Stimulated activated CD4-positive, alpha-beta T cell treated with anti-CD3 and anti-CD28 coated beads, Interleukin-2, amount 100 ng/mL, for 48 hours (primary cell): Measurements from ENCODE around the gene PTTG1IP.
"Not testable (repeated sequence)": the region's sequence is repeated elsewhere in the genome, so short reads cannot be mapped to it uniquely, and the experiment has no call there.

Source experiments
- DNase-seq, 2 donors: peaks; one replicate each; pipeline ENCODE4 v3.0.0-alpha.2; 2020

Gene PTTG1IP

GRCh38 chr21:44842721-44843445, 30.6 kb downstream of the PTTG1IP start:
- DNase-seq: no peak

- no peak for DNase-seq
Observed at GRCh38 chr21:44842087-44842486, 31.4 kb downstream of the PTTG1IP start.

DNA sequence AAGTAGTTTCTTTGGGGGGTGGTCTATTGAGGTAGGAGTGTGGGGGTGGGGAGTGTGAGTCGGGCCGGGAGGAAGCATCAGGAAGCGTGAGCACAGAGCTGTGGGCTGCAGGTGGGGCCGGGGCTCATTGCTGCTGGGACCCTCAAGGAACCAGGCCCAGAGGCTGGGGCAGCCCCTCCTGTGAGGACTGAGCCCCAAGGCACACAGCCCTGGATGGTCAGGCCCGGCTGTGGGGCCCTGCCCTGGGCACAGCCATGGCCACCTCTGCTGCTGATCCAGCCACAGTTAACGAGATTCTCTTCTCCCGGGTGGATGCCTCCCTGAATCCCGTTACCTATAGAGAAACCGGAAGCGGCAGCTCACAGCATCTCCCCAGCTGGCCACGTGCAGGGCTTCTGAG, 32.7 kb downstream of the PTTG1IP start:
- DNase-seq: no peak

DNA sequence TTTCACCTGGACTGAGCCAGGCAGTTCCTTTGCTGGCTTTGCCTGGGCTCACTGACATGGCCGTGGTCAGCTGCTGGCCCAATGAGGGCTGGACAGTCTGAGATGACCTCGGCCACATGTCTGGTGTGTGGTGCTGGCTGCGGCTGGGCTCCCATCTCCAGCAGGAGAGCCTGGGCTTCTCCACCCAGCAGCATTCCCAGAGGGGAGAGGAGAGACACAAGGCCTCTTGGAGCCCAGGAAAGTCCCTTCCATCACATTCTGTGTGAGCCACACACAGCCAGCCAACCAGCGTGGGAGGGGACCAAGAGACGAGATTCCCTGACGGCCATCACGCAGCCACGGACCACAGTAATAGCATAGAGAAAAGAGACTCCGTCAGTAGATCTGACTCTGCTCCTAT, 34.5 kb downstream of the PTTG1IP start:
- no peak for DNase-seq

- DNase-seq: no peak
Observed at GRCh38 chr21:44838039-44838895, 35.2 kb downstream of the PTTG1IP start.

DNA sequence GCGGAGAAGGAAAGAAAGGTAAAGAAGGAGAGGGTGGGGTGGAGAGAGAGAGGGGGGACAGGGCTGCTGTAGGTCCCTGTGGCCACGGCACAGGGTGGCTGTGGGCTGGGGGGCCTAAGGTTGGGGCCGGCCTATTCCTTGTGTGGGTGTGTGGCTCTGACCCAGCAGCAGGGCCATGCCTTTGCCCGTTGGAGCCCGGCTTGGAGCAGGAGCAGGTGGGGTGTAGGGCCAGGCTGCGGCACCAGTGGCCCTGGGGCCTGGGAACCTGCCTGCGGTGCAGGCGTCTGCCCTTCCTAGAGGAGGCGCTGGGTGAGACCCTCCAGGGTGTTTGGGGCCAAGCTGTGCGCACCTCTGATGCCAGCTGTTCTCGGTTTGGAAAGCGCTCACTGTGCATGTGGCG, 36.0 kb downstream of the PTTG1IP start:
- no peak for DNase-seq

GRCh38 chr21:44836666-44837471, 36.6 kb downstream of the PTTG1IP start:
- DNase-seq: no peak

DNA sequence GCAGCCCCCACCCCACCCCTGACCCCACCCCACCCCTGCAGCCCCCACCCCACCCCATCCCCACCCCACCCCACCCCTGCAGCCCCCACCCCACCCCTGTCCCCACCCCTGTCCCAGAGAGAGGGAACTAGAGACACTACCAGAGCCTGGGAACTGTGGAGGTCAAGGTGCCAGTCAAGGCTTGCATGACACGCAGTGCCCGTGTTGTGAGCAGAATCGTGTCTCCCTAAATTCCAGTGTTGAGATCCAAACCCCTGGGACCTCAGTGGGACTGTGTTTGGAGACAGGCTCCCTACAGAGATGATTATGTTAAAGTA, 37.2 kb downstream of the PTTG1IP start:
- DNase-seq: no peak

GRCh38 chr21:44835647-44835973, 37.9 kb downstream of the PTTG1IP start:
- no peak for DNase-seq

- no peak for DNase-seq
Observed at GRCh38 chr21:44834951-44835646, 38.4 kb downstream of the PTTG1IP start.

- no peak for DNase-seq
Observed at GRCh38 chr21:44834231-44834950, 39.1 kb downstream of the PTTG1IP start.

DNA sequence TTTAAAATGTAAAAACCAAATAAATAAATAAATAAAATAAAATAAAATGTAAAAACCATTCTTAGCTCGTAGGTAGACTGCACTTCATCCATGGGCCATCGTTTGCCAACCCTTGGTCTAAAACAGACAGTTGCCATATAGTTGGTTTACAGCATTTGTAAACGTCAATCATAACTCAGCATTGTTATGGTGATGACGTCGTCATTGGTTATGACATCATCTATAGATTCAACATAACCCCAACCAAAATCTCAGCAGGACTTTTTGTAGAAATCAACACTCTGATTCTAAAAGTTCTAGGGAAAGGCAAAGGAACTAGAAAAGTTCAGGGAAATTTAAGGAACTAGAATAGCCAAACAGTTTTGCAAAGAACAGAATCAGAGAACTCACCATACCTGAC, 39.8 kb downstream of the PTTG1IP start:
- no peak for DNase-seq

GRCh38 chr21:44832516-44833255, 40.8 kb downstream of the PTTG1IP start:
- DNase-seq: not testable (repeated sequence)

- DNase-seq: no peak
Observed at GRCh38 chr21:44831227-44831860, 42.1 kb downstream of the PTTG1IP start.

DNA sequence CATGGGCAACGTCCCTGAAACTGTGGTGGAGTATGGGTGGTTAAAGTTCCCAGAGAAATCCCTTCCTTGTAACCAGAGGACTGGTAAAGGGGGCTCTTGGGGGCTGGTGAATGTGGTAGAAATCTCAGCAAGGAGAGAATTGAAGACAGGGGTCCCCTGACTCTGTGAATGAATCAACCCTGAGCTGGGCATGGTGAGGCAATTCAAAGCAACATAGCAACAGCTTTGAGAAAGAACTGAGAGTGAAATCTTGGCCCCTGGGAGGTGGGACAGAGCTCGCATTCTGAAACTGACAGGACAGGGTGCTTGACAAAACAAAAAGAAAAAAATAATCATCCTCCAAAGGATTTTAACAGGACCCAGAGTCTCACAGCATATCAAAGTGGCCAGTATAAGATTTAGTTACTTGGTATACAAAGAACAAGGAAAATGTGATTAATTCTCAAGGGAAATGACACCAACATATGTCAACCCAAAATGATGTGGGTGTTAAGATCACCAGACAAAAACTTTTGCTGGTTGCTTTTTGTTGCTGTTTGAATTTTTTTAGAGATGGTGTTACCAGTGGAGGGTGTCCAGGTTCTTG, 43.9 kb downstream of the PTTG1IP start:
- DNase-seq: no peak

DNA sequence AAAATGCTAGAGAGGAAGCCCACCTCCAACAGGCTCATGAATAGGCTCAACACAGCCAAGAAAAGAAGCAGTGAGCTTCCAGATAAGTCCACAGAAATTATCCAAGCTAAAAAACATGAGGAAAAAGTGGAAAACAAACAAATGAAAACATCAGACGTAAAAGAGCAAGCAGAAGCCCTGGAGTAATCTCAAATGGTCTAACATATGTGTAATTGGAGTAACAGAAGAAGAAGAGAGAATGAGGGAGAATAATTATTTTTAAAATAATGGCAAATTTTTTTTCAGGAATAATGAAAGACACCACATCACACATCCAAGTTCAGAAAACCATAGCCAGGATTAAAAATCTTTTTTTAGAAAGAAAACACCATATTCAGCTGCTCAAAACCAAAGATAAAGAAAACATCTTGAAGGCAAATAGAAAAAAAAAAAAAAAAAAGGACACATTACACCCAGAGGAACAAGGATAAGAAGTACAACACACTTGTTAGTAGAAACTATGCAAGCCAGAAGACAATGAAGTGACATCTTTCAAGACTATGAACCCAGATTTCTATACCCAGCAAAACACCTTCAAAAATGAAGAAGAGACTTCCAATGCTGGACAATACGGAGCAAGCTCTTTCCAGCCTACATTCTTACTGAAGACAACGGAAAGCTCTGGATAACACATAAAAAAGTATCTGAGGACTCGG, 45.0 kb downstream of the PTTG1IP start:
- DNase-seq: no peak

GRCh38 chr21:44823179-44823660, 50.3 kb downstream of the PTTG1IP start:
- no peak for DNase-seq

GRCh38 chr21:44822484-44823178, 50.9 kb downstream of the PTTG1IP start:
- DNase-seq: no peak

GRCh38 chr21:44820851-44821250, 52.6 kb downstream of the PTTG1IP start:
- DNase-seq: no peak
